Neural progenitor cell (in vitro differentiated cells): ENCODE results near the gene FBLN5.

Experiments
- EZH2 ChIP-seq: fragments of 200-600 bp; sonication (generic); IDR thresholded peaks from 2 replicates; pipeline ENCODE4 v1.6.1; 2017; ENCODE audit warnings: antibody characterized with exemption, mild to moderate bottlenecking, moderate library complexity
- EZH2phosphoT487 ChIP-seq: fragments of 200-600 bp; sonication (generic); IDR thresholded peaks from 2 replicates; pipeline ENCODE4 v1.6.1; 2017; ENCODE audit warnings: antibody characterized with exemption
- TF ChIP-seq, protein P1 (sequence below): fragments of 200-600 bp; sonication (generic); IDR thresholded peaks from 2 replicates; pipeline ENCODE4 v1.5.1; 2017; ENCODE audit warnings: antibody characterized with exemption, mild to moderate bottlenecking

DNA sequence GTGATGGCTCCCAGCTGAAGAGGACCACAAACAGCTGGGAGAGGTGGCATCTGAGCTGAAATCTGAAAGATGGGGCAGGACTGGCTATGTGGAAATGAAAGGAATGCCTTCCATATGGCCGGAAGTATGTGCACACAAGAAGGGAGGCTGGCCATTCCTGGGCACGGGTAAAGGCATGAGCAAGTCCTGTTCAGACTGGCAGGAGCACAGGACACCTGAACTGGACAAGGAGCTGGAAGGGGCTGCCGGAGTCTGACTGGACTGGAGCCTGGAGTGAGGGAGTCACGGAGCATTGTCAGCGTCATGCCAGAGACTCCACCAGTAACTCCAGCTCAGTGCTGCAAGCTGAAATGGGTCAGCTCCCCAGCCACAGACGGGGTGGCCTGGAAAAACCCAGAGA lies 68.3 kb downstream of the FBLN5 start:
- TF ChIP-seq EZH2 (no peak), EZH2phosphoT487 (no peak)
- TF ChIP-seq, protein P1, sequence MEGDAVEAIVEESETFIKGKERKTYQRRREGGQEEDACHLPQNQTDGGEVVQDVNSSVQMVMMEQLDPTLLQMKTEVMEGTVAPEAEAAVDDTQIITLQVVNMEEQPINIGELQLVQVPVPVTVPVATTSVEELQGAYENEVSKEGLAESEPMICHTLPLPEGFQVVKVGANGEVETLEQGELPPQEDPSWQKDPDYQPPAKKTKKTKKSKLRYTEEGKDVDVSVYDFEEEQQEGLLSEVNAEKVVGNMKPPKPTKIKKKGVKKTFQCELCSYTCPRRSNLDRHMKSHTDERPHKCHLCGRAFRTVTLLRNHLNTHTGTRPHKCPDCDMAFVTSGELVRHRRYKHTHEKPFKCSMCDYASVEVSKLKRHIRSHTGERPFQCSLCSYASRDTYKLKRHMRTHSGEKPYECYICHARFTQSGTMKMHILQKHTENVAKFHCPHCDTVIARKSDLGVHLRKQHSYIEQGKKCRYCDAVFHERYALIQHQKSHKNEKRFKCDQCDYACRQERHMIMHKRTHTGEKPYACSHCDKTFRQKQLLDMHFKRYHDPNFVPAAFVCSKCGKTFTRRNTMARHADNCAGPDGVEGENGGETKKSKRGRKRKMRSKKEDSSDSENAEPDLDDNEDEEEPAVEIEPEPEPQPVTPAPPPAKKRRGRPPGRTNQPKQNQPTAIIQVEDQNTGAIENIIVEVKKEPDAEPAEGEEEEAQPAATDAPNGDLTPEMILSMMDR: no peak
